SK-N-DZ (cell line): ENCODE data around the gene CUL2.
"Not testable (repeated sequence)": the region's sequence is repeated elsewhere in the genome, so short reads cannot be mapped to it uniquely, and the experiment has no call there.

Experiments
- DNase-seq: peaks from one replicate; pipeline ENCODE4 v3.0.0-alpha.2; 2015; ENCODE audit warnings: low spot score
- small RNA-seq, 2 experiments: library from RNA; depleted of rRNA; stranded (forward); fragments of <200 nt; gene quantifications; one replicate each; pipeline ENCODE3, GENCODE V24; 2014

Gene CUL2

GRCh38 chr10:34979938-34980337, 110.2 kb downstream of the CUL2 start:
- no peak for DNase-seq

DNA sequence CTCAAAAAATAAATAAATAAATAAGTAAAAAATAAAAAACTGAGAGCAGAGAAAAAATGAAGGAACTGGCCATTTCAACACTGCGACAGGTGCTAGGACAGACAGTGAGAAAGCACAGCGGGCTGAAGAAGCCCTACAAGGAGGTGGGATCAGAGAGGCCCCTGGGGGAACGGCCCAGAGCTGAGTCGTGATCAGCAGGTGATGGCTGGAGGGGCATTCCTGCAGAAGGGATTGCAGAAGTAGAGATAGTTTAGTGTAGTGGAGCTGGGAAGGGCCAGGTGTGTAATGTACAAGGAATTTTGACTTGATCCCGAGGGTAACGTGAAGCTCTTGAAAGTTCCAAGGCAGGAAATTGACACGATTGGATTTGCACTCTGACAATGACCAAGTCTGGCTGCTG, 112.1 kb downstream of the CUL2 start:
- DNase-seq, result no peak

DNA sequence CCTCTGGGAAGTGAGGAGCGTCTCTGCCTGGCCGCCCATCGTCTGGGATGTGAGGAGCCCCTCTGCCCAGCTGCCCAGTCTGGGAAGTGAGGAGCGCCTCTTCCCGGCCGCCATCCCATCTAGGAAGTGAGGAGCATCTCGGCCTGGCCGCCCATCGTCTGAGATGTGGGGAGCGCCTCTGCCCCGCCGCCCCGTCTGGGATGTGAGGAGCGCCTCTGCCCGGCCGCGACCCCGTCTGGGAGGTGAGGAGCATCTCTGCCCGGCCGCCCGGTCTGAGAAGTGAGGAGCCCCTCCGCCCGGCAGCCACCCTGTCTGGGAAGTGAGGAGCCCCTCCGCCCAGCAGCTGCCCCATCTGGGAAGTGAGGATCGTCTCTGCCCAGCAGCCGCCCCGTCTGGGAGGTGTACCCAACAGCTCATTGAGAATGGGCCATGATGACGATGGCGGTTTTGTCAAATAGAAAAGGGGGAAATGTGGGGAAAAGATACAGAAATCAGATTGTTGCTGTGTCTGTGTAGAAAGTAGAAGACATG, 113.7 kb downstream of the CUL2 start:
- not testable (repeated sequence) for DNase-seq

DNA sequence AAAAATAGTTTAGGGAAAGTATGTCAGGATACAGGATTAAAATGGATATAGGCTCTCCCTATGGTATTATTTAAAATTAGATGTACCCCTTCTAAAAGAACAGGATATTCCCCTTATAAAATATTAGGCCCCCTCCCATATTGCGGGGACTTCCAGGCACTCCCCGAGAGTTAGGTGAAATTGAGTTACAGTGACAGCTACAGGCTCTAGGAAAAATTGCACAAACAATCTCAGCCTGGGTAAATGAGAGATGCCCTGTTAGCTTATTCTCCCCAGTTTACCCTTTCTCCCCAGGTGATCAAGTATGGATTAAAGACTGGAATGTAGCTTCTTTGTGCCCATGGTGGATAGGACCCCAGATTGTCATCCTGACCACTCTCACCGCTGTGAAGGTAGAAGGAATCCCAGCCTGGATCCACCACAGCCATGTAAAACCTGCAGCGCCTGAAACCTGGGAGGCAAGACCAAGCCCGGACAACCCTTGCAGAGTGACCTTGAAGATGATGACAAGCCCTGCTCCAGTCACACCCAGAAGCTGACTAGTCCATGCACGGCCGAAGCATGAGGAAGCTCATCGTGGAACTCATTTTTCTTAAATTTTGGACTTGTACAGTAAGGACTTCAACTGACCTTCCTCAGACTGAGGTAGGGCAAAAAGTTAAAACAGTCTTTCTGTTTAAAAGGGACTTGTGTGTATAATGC, 115.6 kb downstream of the CUL2 start:
- DNase-seq, result not testable (repeated sequence)

DNA sequence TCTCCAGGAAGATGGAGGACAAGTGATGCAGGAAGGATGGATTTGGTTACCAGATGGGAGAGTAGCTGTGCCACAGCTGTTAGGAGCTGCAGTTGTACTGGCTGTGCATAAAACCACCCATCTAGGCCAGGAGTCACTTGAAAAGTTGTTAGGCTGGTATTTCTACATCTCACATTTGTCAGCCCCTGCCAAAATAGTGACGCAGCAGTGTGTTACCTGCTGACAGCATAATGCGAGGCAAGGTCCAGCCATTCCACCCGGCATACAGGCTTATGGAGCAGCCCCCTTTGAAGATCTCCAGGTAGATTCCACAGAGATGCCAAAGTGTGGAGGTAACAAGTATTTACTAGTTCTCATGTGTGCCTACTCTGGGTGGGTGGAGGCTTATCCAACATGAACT, 116.4 kb downstream of the CUL2 start:
- not testable (repeated sequence) for DNase-seq

GRCh38 chr10:34973121-34973520, 117.0 kb downstream of the CUL2 start:
- not testable (repeated sequence) for DNase-seq

GRCh38 chr10:34972591-34972990, 117.5 kb downstream of the CUL2 start:
- DNase-seq, result not testable (repeated sequence)

- DNase-seq, result not testable (repeated sequence)
Observed at GRCh38 chr10:34971606-34972334, 118.4 kb downstream of the CUL2 start.

- no peak for DNase-seq
Observed at GRCh38 chr10:34969171-34969570, 121.0 kb downstream of the CUL2 start.

GRCh38 chr10:34967335-34967880, 122.7 kb downstream of the CUL2 start:
- DNase-seq, result no peak

DNA sequence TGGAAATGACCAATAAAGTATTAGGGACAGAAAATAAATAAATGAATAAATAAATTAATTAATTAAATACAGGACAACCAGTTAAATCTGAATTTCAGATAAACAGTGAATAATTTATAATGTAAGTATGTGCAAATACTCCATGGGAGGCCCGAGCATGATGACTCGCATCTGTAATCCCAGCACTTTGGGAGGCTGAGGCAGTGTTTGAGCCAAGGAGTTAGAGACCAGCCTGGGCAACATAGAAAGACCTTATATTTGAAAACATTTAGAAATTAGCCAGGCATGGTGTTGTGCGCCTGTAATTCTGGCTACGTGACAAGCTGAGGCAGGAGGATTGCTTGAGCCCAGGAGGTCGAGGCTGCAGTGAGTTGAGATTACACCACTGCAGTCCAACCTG, 123.7 kb downstream of the CUL2 start:
- no peak for DNase-seq

- no peak for DNase-seq
Observed at GRCh38 chr10:34966040-34966439, 124.1 kb downstream of the CUL2 start.

GRCh38 chr10:34964166-34964800, 125.9 kb downstream of the CUL2 start:
- DNase-seq, result no peak

DNA sequence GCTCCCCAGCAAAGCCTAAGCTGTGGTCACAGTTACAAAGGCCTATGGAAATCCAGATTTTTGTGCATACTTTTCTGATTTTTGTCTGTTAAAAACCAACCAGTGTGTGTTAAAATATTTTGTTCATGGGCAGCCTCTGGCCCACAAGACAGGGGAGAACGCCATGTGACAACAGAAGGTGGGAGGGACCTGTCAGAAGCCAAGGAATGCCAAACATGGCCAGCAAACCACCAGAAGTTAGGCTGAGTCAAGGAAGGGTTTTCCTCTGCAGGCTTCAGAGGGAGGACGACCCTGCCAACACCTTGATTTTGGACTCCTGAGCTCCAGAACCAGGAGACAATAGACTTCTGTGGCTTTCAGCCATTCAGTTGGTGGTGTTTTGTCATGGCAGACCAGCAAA, 127.3 kb downstream of the CUL2 start:
- no peak for DNase-seq

DNA sequence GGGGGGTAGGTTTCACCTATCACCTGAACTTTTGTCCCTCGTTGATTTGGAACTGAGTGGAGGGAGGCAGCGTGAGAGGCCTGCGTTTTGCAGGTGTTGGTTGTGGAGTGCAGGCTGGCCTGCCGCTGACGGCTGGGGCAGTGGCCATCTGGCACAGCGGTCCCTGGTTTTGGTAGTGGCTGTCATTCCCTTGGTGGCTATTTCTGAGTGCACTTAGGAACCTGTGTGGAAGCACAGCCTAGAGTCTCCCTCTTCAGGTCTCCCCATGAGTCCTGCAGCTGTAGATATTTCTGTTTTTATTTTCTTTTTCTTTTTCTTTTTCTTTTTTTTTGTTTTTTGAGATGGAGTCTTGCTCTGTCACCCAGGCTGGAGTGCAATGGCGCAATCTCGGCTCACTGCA, 129.2 kb downstream of the CUL2 start:
- DNase-seq, result peak; percentile 45

DNA sequence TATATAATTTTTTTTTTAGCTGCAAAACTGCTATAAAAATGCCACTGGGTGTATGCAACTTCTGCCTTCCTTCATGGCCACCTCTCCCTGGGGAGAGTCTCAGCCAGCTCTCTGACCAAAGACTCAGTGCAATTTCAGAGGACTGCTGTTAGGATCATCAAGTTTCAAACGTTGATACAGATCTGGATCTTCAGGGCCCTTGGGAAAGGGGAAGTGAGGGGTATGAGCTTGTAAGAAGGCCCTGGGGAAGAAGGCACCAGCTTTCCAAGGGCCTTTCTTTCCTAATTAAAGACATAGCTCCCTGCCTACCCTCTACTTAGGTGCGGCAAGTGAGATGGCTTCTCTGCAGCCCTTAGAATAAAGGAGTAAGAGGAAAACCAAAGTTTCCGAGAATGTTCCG, 130.4 kb downstream of the CUL2 start:
- peak; percentile 47 for DNase-seq

GRCh38 chr10:34959321-34959720, 130.8 kb downstream of the CUL2 start:
- peak; percentile 43 for DNase-seq

Small RNAs within 50 kb of the gene (small RNA-seq; reads per million reads assigned to genes)
- gene MIR3611 (0 to 0.09 reads per million in 2 experiments), gene RNU7-77P (0 reads per million in 2 experiments)
